Upper lobe of left lung (tissue), 4 donors: Measurements from ENCODE around the gene RMDN3.

ENCODE experiments used
- POLR2AphosphoS5 ChIP-seq, 2 donors: sonication (generic); formaldehyde crosslinking; IDR thresholded peaks; one replicate each; pipeline ENCODE4 v1.5.1; 2017; ENCODE audit warnings: antibody characterized with exemption in 2 of 2
- TF ChIP-seq, protein P1 (sequence below), 6 experiments: fragments of 450-650 bp in 4 of 6; fragments of 200-600 bp in 2 of 6; sonication (generic) in 2 of 6; IDR thresholded peaks; one replicate each; pipeline ENCODE4 v1.5.1; 2016 to 2019; ENCODE audit warnings: antibody characterized with exemption in 6 of 6

DNA sequence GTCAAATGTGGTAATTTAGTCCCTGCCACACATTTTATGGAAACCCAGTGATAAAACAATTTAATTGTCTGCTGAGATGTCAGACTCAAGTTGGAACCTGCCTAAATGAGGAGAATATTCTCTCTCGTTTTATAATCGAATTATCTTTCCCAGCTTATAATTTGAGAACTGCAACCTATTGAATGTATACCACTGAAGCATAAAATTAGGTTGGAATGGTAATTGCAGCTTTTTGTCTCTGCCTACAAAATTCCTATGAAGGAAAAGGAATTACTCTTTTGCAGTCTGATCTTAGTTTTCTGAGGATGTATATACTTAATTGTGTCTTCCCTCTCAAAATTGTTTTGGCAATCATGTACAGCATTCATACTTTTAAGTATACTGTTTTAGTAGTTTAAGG is 31.1 kb downstream of the RMDN3 start:
- TF ChIP-seq, protein P1, sequence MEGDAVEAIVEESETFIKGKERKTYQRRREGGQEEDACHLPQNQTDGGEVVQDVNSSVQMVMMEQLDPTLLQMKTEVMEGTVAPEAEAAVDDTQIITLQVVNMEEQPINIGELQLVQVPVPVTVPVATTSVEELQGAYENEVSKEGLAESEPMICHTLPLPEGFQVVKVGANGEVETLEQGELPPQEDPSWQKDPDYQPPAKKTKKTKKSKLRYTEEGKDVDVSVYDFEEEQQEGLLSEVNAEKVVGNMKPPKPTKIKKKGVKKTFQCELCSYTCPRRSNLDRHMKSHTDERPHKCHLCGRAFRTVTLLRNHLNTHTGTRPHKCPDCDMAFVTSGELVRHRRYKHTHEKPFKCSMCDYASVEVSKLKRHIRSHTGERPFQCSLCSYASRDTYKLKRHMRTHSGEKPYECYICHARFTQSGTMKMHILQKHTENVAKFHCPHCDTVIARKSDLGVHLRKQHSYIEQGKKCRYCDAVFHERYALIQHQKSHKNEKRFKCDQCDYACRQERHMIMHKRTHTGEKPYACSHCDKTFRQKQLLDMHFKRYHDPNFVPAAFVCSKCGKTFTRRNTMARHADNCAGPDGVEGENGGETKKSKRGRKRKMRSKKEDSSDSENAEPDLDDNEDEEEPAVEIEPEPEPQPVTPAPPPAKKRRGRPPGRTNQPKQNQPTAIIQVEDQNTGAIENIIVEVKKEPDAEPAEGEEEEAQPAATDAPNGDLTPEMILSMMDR (IDR thresholded peaks at IDR 0.05): no peak
- TF ChIP-seq POLR2AphosphoS5 (IDR thresholded peaks at IDR 0.05): no peak
